Measurements from ENCODE around the gene ACSS1.

- TF ChIP-seq, protein P1, sequence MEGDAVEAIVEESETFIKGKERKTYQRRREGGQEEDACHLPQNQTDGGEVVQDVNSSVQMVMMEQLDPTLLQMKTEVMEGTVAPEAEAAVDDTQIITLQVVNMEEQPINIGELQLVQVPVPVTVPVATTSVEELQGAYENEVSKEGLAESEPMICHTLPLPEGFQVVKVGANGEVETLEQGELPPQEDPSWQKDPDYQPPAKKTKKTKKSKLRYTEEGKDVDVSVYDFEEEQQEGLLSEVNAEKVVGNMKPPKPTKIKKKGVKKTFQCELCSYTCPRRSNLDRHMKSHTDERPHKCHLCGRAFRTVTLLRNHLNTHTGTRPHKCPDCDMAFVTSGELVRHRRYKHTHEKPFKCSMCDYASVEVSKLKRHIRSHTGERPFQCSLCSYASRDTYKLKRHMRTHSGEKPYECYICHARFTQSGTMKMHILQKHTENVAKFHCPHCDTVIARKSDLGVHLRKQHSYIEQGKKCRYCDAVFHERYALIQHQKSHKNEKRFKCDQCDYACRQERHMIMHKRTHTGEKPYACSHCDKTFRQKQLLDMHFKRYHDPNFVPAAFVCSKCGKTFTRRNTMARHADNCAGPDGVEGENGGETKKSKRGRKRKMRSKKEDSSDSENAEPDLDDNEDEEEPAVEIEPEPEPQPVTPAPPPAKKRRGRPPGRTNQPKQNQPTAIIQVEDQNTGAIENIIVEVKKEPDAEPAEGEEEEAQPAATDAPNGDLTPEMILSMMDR (IDR thresholded peaks at IDR 0.05), result no peak
- TF ChIP-seq POLR2A (IDR thresholded peaks at IDR 0.05), result no peak
These were observed 46.7 kb downstream of the ACSS1 start for GRCh38 chr20:25011261-25011660.
